ENCODE data around the gene NMUR2.

NMUR2 gene

DNA sequence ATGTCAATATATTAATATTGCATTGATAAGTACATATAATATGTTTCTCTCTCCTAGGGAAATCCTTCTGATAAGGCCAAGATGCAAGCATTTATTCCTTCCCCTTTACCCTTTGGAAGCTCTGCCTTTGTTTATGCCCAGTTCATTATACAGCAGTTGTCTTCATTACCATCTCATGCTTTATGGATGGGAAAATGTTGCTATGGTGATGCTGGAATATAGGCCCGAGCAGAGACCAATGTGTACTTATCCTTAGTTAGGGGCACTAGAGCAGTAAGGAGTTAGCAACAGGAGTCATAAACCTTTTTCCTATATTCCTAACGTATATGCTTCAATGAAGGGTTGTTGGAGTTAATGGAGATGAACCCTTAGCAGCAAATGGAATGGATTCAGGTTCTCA, 19.4 kb upstream of the NMUR2 start:
- DNase-seq (ENCODE audit: low read depth): no peak
- H3K4me3 ChIP-seq (ENCODE audit: low read depth, low read length): no peak overlapping the region
- TF ChIP-seq POLR2A (IDR thresholded peaks at IDR 0.05; ENCODE audit: extremely low read depth, insufficient read length): no peak
- TF ChIP-seq, protein P1, sequence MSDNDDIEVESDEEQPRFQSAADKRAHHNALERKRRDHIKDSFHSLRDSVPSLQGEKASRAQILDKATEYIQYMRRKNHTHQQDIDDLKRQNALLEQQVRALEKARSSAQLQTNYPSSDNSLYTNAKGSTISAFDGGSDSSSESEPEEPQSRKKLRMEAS (IDR thresholded peaks at IDR 0.05; ENCODE audit: low read depth, low read length): no peak
- TF ChIP-seq MYC (IDR thresholded peaks at IDR 0.05; ENCODE audit: low read depth, low read length): no peak
- TF ChIP-seq, protein P2, sequence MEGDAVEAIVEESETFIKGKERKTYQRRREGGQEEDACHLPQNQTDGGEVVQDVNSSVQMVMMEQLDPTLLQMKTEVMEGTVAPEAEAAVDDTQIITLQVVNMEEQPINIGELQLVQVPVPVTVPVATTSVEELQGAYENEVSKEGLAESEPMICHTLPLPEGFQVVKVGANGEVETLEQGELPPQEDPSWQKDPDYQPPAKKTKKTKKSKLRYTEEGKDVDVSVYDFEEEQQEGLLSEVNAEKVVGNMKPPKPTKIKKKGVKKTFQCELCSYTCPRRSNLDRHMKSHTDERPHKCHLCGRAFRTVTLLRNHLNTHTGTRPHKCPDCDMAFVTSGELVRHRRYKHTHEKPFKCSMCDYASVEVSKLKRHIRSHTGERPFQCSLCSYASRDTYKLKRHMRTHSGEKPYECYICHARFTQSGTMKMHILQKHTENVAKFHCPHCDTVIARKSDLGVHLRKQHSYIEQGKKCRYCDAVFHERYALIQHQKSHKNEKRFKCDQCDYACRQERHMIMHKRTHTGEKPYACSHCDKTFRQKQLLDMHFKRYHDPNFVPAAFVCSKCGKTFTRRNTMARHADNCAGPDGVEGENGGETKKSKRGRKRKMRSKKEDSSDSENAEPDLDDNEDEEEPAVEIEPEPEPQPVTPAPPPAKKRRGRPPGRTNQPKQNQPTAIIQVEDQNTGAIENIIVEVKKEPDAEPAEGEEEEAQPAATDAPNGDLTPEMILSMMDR (IDR thresholded peaks at IDR 0.05; ENCODE audit: low read depth, low read length): no peak

DNA sequence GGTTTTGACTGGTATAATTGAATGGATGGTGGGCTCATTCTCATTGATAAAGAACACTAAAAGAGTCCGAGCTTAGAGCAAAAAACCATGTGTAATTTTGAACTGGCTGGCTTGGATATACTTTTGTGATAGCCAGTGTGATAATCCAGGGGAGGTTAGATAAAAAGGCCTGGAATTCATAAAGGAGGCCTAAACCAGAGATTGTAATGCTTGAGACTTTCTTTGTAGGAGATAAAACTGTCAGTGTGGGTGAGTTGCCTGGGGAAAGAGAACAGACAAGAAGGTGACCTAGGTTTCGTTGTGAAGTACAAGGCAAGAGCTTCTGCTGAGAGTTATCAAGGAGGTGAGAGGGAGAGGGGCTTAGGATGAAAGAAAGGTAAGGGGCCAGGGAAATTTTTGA, 17.0 kb upstream of the NMUR2 start:
- DNase-seq (ENCODE audit: low read depth): no peak
- H3K4me3 ChIP-seq (ENCODE audit: low read depth, low read length): no peak overlapping the region
- TF ChIP-seq, protein P1 (IDR thresholded peaks at IDR 0.05; ENCODE audit: low read depth, low read length): no peak
- no peak for TF ChIP-seq MYC (IDR thresholded peaks at IDR 0.05; ENCODE audit: low read depth, low read length)
- TF ChIP-seq, protein P2 (IDR thresholded peaks at IDR 0.05; ENCODE audit: low read depth, low read length): no peak
- TF ChIP-seq POLR2A (IDR thresholded peaks at IDR 0.05; ENCODE audit: extremely low read depth, insufficient read length): no peak

DNA sequence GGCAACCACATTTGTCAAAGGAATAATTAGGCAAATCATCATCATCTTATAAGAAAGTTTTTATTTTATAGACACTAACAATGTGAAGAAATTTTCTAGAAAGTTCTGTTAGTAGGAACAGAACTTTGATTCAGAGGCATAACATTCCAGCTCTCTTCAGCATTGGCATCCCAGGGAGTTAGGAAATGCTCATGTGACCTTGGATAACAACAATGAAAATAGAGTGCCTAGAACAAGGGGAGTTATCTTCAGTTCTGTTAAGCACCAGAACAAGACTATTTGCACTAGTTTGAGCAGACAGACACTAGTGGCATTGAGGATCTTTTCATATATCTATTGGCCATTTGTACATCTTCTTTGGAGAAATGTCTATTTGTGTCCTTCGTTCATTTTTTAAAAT, 7.0 kb upstream of the NMUR2 start:
- TF ChIP-seq MYC (IDR thresholded peaks at IDR 0.05; ENCODE audit: low read depth, low read length): no peak
- TF ChIP-seq POLR2A (IDR thresholded peaks at IDR 0.05; ENCODE audit: extremely low read depth, insufficient read length): no peak
- TF ChIP-seq, protein P2 (IDR thresholded peaks at IDR 0.05; ENCODE audit: low read depth, low read length): no peak
- TF ChIP-seq, protein P1 (IDR thresholded peaks at IDR 0.05; ENCODE audit: low read depth, low read length): no peak

DNA sequence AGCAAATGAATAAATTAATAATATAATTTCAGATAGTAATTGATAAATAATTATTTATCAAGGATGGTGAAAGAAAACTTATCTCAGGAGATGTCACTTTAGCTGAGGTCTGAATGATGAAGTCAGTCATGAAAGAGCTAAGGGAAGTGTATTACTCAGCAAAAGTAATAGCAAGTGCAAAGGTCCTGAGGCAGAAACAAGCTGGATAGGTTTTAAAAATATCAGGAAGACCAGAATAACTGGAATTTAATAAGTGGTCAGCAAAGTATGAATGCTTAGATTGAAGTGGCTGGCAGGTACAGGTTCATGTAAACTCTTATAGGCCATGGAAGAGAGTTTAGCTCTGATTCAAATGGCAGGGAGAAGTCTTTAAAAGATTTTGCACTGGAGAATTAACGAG, 1.0 kb upstream of the NMUR2 start:
- no peak overlapping the region for H3K4me3 ChIP-seq (ENCODE audit: low read depth, low read length)
- TF ChIP-seq, protein P2 (IDR thresholded peaks at IDR 0.05; ENCODE audit: low read depth, low read length): no peak
- TF ChIP-seq POLR2A (IDR thresholded peaks at IDR 0.05; ENCODE audit: extremely low read depth, insufficient read length): no peak
- TF ChIP-seq, protein P1 (IDR thresholded peaks at IDR 0.05; ENCODE audit: low read depth, low read length): no peak
- no peak for TF ChIP-seq MYC (IDR thresholded peaks at IDR 0.05; ENCODE audit: low read depth, low read length)
- DNase-seq (ENCODE audit: low read depth): no peak

More for the DNA sequence above, 7.0 kb upstream of the NMUR2 start:
- H3K4me3 ChIP-seq (ENCODE audit: low read depth, low read length): no peak overlapping the region
- no peak for DNase-seq (ENCODE audit: low read depth)

DNA sequence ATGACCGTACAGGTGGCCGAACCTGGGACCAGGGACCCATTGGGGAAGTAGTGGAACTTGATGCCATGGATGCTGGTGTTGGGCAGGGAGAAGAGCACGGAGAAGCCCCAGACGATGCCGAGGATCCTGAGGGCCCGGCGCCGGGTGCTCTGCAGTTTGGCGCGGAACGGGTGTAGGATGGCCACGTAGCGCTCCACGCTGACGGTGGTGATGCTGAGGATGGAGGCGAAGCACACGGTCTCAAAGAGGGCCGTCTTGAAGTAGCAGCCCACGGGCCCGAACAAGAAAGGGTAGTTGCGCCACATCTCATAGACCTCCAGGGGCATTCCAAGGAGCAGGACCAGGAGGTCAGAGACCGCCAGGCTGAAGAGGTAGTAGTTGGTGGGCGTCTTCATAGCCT, 585 bp downstream of the NMUR2 start:
- H3K4me3 ChIP-seq (ENCODE audit: low read depth, low read length): no peak overlapping the region
- DNase-seq (ENCODE audit: low read depth): no peak
- no peak for TF ChIP-seq MYC (IDR thresholded peaks at IDR 0.05; ENCODE audit: low read depth, low read length)
- TF ChIP-seq, protein P2 (IDR thresholded peaks at IDR 0.05; ENCODE audit: low read depth, low read length): no peak
- TF ChIP-seq, protein P1 (IDR thresholded peaks at IDR 0.05; ENCODE audit: low read depth, low read length): no peak

DNA sequence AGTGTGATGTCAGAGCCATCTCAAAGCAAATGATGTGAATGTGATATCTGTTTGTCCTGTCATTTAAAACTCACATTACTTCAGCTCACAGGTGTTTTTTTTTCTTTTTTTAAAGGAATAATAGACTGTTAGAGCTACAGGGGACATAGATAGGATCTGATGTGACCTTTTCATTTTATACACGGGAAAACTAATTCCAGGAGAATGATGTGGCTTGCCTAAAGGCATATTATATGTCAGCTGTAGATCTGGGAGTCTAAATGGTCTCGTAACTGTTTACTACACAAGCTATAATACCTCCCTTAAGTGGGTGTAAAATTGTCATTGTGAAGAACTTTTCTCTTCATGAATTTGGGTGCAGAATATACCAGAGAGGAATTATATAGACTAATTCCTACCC, 2.0 kb downstream of the NMUR2 start:
- no peak for DNase-seq (ENCODE audit: low read depth)
- no peak overlapping the region for H3K4me3 ChIP-seq (ENCODE audit: low read depth, low read length)
- TF ChIP-seq MYC (IDR thresholded peaks at IDR 0.05; ENCODE audit: low read depth, low read length): no peak

Data from NB4 (cell line).